CD14-positive monocyte (primary cell): ENCODE measurements around the gene HOXA11. TPM values are rescaled to one million over a fixed set of nuclear protein-coding genes. Genes with fewer than 3 reads are reported as not detected.

Experiments
- DNase-seq, 3 donors: peaks; one replicate each; pipeline ENCODE4 v3.0.0-alpha.2; 2011 to 2022
- H2AFZ ChIP-seq: 2 replicates; pipeline ENCODE4 v1.6.0; 2012; ENCODE audit warnings: mild to moderate bottlenecking, low read depth, low read length, inconsistent platforms; ENCODE audit not compliant: insufficient read depth, poor library complexity, severe bottlenecking
- H3K27ac ChIP-seq, 2 donors: 1 replicate in 1 of 2; 2 replicates in 1 of 2; pipeline ENCODE4 v1.5.1; 2012 to 2013; ENCODE audit warnings: low read length in 2 of 2, control low read depth in 1 of 2, inconsistent platforms in 1 of 2, low read depth in 1 of 2, mild to moderate bottlenecking in 1 of 2
- H3K27me3 ChIP-seq, 2 donors: one replicate each; pipeline versions ENCODE4 v1.6.0 to v1.6.1; 2011 to 2013; ENCODE audit warnings: low read length in 2 of 2; ENCODE audit not compliant: control insufficient read depth in 2 of 2, insufficient read depth in 2 of 2
- H3K36me3 ChIP-seq, 2 donors: replicated peaks in 1 of 2; 1 replicate in 1 of 2; 2 replicates in 1 of 2; pipeline versions ENCODE4 v1.5.1 to v1.6.1; 2012 to 2013; ENCODE audit warnings: low read length in 2 of 2, control low read depth in 1 of 2, inconsistent platforms in 1 of 2, mild to moderate bottlenecking in 1 of 2; ENCODE audit not compliant: insufficient read depth in 2 of 2, control insufficient read depth in 1 of 2
- H3K4me1 ChIP-seq, 2 donors: 1 replicate in 1 of 2; 2 replicates in 1 of 2; pipeline versions ENCODE4 v1.5.1 to v1.6.1; 2012 to 2013; ENCODE audit warnings: low read length in 2 of 2, control low read depth in 1 of 2, inconsistent platforms in 1 of 2, mild to moderate bottlenecking in 1 of 2, moderate library complexity in 1 of 2; ENCODE audit not compliant: insufficient read depth in 2 of 2, control insufficient read depth in 1 of 2
- H3K4me2 ChIP-seq: replicated peaks from 2 replicates; pipeline ENCODE3; 2012; ENCODE audit warnings: low read length, moderate library complexity, mild to moderate bottlenecking; ENCODE audit not compliant: poor library complexity, severe bottlenecking; ENCODE audit errors: extremely low read depth
- H3K4me3 ChIP-seq, 3 experiments: fragments of 200-600 bp in 1 of 3; sonication (generic) in 1 of 3; replicated peaks in 1 of 3; 1 replicate in 2 of 3; 2 replicates in 1 of 3; pipeline ENCODE4 v1.5.1; 2011 to 2013; ENCODE audit warnings: low read length in 3 of 3, mild to moderate bottlenecking in 3 of 3, control low read depth in 2 of 3, low read depth in 2 of 3, inconsistent platforms in 1 of 3, moderate library complexity in 1 of 3
- H3K79me2 ChIP-seq: 2 replicates; pipeline ENCODE4 v1.6.0; 2012; ENCODE audit warnings: mild to moderate bottlenecking, control low read depth, inconsistent platforms, low read length, moderate library complexity; ENCODE audit not compliant: insufficient read depth
- H3K9ac ChIP-seq: 2 replicates; pipeline ENCODE4 v1.6.0; 2017; ENCODE audit warnings: low read length, mild to moderate bottlenecking; ENCODE audit not compliant: insufficient read depth, poor library complexity, severe bottlenecking
- H3K9me3 ChIP-seq, 2 donors: replicated peaks in 1 of 2; 1 replicate in 1 of 2; 2 replicates in 1 of 2; pipeline versions ENCODE4 v1.5.1 to v1.6.1; 2012 to 2013; ENCODE audit warnings: low read length in 2 of 2, control low read depth in 1 of 2; ENCODE audit not compliant: control insufficient read depth in 1 of 2, insufficient read depth in 1 of 2
- H4K20me1 ChIP-seq: 2 replicates; pipeline ENCODE4 v1.6.0; 2012; ENCODE audit warnings: mild to moderate bottlenecking, low read length, control low read depth, moderate library complexity; ENCODE audit not compliant: insufficient read depth
- H3K27ac Mint-ChIP-seq, 7 donors: one replicate each; pipeline ENCODE4 v1.8.0; 2020; ENCODE audit warnings: mild to moderate bottlenecking in 7 of 7, mixed read lengths in 7 of 7, moderate library complexity in 6 of 7, inconsistent platforms in 2 of 7
- H3K27me3 Mint-ChIP-seq, 3 donors: one replicate each; pipeline ENCODE4 v1.8.0; 2021 to 2022; ENCODE audit warnings: low read depth in 3 of 3, mild to moderate bottlenecking in 3 of 3, mixed read lengths in 3 of 3, moderate library complexity in 3 of 3, inconsistent platforms in 1 of 3
- H3K36me3 Mint-ChIP-seq, 2 donors: one replicate each; pipeline ENCODE4 v1.8.0; 2020; ENCODE audit warnings: mixed read lengths in 2 of 2, inconsistent platforms in 1 of 2, mild to moderate bottlenecking in 1 of 2
- H3K4me1 Mint-ChIP-seq: one replicate; pipeline ENCODE4 v1.8.0; 2020; ENCODE audit warnings: mild to moderate bottlenecking, mixed read lengths
- H3K4me3 Mint-ChIP-seq, 2 donors: one replicate each; pipeline ENCODE4 v1.8.0; 2020; ENCODE audit warnings: mild to moderate bottlenecking in 2 of 2, mixed read lengths in 2 of 2, moderate library complexity in 1 of 2
- H3K9me3 Mint-ChIP-seq, 7 donors: one replicate each; pipeline ENCODE4 v1.8.0; 2020 to 2022; ENCODE audit warnings: mixed read lengths in 7 of 7, mild to moderate bottlenecking in 6 of 7, moderate library complexity in 6 of 7, inconsistent platforms in 2 of 7
- CTCF ChIP-seq: fragments of 200-600 bp; IDR thresholded peaks from one replicate; pipeline ENCODE4 v1.8.0; 2022; ENCODE audit warnings: antibody characterized with exemption, mild to moderate bottlenecking
- WGBS: methylation state at CpG from one replicate; pipeline ENCODE4 v1.1.5; 2013; ENCODE audit warnings: missing lambda C conversion rate; ENCODE audit not compliant: insufficient coverage; 5-methylcytosine and 5-hydroxymethylcytosine counted together
- intact Hi-C, 2 donors: fragments of 100-400 bp; cut with micrococcal nuclease; formaldehyde crosslinking; loops; one replicate each; pipeline versions ENCODE4 v1.15.0 to v1.15.1; 2023
- polyA plus RNA-seq, 3 donors: library from polyadenylated mRNA; depleted of rRNA in 1 of 3; unstranded in 2 of 3; stranded (reverse) in 1 of 3; fragments of 300-500 nt in 2 of 3; fragments of >200 nt in 1 of 3; fragmentation: Illumina TruSeq in 2 of 3; gene quantifications; 1 replicate in 2 of 3; 2 replicates in 1 of 3; pipeline ENCODE4 v1.2.3, GENCODE V29; 2012 to 2021

HOXA11 gene
- polyA plus RNA-seq, 3 donors = not detected

GRCh38 chr7:27203964-27204594, 19.0 kb upstream of the HOXA11 start:
- peaks cover 0 to 34% of the 10 kb centered on the region in 2 donors for H3K9me3 ChIP-seq
- H3K36me3 ChIP-seq = no peaks in the 10 kb centered on the region
- no peak overlapping the region for H3K9ac ChIP-seq
- no peak overlapping the region for H3K4me2 ChIP-seq
- no peak overlapping the region for H2AFZ ChIP-seq
- no peaks in the 10 kb centered on the region for H3K79me2 ChIP-seq
- no peak overlapping the region for H3K4me3 ChIP-seq
- Mint-ChIP-seq H3K27ac (no peak overlapping the region), H3K9me3 (peaks cover 0 to 42% (median 25%) of the 10 kb centered on the region in 7 donors), H3K36me3 (peaks cover 8 to 20% of the 10 kb centered on the region in 2 donors), H3K27me3 (peaks cover 92 to 96% (median 94%) of the 10 kb centered on the region in 3 donors), H3K4me3 (peak overlapping the region in 1 of 2 donors; percentile 89), H3K4me1 (peaks cover 50% of the 10 kb centered on the region)
- H3K27ac ChIP-seq = no peak overlapping the region
- H3K27me3 ChIP-seq = peaks cover 88 to 94% of the 10 kb centered on the region in 2 donors
- no peak for TF ChIP-seq CTCF
- 25% methylated on average over 4 of the region's 4 CpGs for WGBS
- H3K4me1 ChIP-seq = peaks cover 37 to 43% of the 10 kb centered on the region in 2 donors
- intact Hi-C loops = loop anchor here (5.0 to 10.0 kb wide), 3 partner anchors 37 to 891 kb away; partner anchors contain the start of genes EVX1 (in 1 of the 2) and HOXA9 (in 1 of the 2)
- H4K20me1 ChIP-seq = no peaks in the 10 kb centered on the region
- no peak for DNase-seq

GRCh38 chr7:27203365-27203953, 18.4 kb upstream of the HOXA11 start:
- no peak overlapping the region for H3K4me3 ChIP-seq
- H3K9ac ChIP-seq = no peak overlapping the region
- Mint-ChIP-seq H3K4me3 (peak overlapping the region in 1 of 2 donors; percentile 89), H3K36me3 (peaks cover 8 to 20% of the 10 kb centered on the region in 2 donors), H3K4me1 (peaks cover 56% of the 10 kb centered on the region), H3K27ac (no peak overlapping the region), H3K27me3 (peaks cover 92 to 96% (median 94%) of the 10 kb centered on the region in 3 donors), H3K9me3 (peaks cover 0 to 43% (median 28%) of the 10 kb centered on the region in 7 donors)
- no peaks in the 10 kb centered on the region for H3K79me2 ChIP-seq
- peaks cover 41 to 48% of the 10 kb centered on the region in 2 donors for H3K4me1 ChIP-seq
- intact Hi-C loops = loop anchor here (5.0 to 10.0 kb wide), 3 partner anchors 36 to 891 kb away; partner anchors contain the start of genes EVX1 (in 1 of the 2) and HOXA9 (in 1 of the 2)
- no peak for TF ChIP-seq CTCF
- DNase-seq = no peak
- H2AFZ ChIP-seq = no peak overlapping the region
- peaks cover 88 to 94% of the 10 kb centered on the region in 2 donors for H3K27me3 ChIP-seq
- H3K27ac ChIP-seq = no peak overlapping the region
- 7% methylated on average over 7 of the region's 10 CpGs for WGBS
- H4K20me1 ChIP-seq = no peaks in the 10 kb centered on the region
- H3K36me3 ChIP-seq = no peaks in the 10 kb centered on the region
- peaks cover 0 to 38% of the 10 kb centered on the region in 2 donors for H3K9me3 ChIP-seq
- H3K4me2 ChIP-seq = no peak overlapping the region
